GM18505 (cell line): Measurements from ENCODE around the gene DFFA.
"Not testable (repeated sequence)": the region's sequence is repeated elsewhere in the genome, so short reads cannot be mapped to it uniquely, and the experiment has no call there.

Experiments used
- ATAC-seq: cut with Tn5 transposase; IDR thresholded peaks from one replicate; pipeline ENCODE4 v1.9.1; 2021; ENCODE audit not compliant: unreplicated experiment
- POLR2A ChIP-seq: IDR thresholded peaks from 4 replicates; pipeline ENCODE4 v1.6.1; 2011; ENCODE audit warnings: borderline replicate concordance; ENCODE audit not compliant: insufficient read depth, insufficient read length; ENCODE audit errors: extremely low read depth

The DFFA gene

DNA sequence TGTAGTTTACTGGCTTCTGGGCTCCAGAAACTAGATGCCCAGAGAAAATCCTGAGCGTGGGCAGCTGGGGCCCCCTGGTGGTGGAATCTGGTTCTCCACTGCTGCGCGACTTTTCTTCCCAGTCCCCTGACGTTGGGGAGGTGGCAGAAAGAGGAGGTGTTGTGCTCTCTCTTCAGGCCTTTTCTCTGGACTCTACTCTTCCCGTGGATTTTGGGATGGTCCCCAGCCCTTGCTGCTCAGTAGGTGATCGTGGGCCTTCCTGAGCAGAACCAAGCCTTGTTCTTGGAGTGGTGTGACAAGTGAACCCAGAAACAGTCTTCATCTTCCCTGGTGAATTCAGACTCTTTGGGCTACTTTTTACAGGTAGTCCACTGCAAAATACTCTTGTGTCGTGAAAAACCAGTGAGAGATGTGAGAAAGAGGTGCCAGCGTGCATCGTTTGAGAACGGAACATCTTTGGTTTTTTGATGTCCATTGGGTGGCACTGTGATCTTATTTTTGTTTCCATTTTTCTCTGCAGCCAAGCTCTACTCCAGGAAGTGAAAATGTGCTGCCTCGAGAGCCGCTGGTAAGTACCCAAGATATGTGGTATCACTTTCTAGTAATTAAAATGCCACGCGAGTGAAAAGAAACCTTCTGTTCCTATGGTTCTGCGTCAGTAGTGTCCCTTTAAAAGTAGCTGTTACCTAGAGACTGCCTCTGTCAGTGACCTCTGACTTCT is 22.6 kb upstream of the DFFA start:
- ATAC-seq = peak; percentile 70
- TF ChIP-seq POLR2A = no peak

DNA sequence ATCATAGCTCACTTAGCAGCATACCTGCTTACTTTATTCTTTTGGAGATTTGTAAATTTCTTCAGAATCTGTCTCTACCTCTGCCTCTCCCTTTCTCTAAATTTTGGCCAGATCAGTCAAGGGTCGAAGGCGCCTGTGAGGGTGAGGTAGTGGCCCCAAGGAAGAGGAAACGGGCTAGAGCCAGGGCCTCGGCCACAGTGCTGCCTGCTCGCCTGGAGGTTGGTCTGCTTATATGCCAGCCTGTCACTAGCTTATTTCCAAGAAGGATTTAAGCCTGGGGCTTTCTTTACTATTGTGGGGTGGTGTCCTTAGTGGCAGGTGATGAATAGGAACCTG is 22.1 kb upstream of the DFFA start:
- TF ChIP-seq POLR2A = no peak
- no peak for ATAC-seq

DNA sequence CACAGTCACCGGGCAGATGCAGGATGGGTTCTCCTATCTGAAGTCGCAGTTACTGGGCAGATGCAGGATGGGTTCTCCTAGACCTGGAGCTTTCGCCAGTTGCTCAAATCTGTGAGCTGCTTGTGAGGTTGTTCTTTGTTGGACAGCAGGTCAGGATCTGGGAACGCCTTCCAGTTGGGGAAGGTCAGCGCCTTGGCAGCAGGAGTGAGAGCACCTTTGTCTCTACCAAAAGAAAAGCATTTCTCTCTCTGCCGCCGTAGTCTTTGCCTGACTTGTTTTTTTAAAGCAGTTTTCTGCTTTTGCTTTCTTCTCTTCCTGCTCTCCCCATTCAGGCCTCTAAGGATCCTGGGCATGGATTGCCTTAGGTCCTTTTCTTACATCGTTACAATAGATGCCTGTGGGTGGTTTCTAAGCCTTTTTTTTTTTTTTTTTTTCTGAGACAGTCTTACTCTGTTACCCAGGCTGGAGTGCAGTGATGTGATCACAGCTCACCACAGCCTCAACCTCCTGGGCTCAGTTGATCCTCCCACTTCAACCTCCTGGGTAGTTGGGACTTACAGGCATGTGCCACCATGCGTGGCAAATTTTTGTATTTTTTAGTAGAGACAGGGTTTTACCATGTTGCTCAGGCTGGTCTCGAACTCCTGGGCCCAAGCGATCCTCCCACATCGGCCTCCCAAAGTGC is 18.1 kb upstream of the DFFA start:
- no peak for ATAC-seq
- no peak for TF ChIP-seq POLR2A

DNA sequence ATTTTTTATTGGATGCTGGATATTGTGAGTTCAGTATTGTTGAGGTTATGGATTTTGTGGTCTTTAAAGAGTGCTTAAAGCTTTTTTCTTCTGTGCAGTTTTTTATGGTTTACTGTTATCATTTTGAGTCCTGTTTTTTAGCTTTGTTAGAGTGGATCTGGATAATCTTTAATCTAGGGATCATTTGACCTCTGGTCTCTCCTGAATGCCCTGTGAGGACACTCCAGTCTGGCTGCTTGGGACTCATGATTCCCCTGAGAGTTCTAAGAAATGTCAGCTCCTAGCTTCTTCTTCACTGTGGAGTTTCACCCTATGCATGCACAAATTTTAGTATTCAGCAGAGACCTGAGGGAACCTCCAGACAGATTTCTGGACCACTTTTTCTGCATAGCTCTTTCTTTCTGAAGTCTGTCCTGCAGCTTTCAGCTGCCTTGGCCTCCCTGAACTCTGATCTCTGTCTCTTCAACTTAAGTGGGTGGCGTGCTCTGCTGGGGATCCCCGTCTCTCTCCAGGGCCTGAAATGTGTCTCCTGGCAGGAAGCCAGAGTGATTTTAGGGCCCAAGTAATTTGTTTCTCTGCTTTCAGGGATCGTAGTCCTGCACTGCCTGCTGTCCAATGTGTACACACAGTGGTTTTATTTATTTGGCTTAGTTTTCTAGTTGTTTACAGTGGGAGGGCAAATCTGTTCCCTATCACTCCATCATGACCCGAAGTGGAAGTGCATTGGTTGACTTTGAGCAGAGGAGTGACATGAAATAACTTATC is 17.1 kb upstream of the DFFA start:
- TF ChIP-seq POLR2A = no peak
- ATAC-seq = no peak

DNA sequence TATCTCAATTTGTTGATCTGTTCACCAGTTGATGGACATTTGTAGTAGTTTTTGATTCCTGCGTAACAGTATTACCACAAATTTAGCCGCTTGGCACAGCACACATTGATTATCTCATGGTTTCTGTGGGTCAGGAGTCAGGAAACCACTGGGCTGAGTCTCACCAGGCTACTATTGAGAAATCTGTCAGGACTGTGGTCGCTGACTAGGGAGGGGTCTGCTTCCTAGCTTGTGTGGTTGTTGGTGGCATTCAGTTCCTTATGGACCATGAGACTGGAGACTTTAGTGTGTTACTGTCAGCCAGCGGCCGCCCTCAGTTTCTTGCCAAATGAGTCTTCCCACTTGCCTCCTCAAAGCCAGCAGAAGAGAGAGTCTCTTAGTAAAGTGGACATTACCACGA is 12.2 kb upstream of the DFFA start:
- no peak for TF ChIP-seq POLR2A

DNA sequence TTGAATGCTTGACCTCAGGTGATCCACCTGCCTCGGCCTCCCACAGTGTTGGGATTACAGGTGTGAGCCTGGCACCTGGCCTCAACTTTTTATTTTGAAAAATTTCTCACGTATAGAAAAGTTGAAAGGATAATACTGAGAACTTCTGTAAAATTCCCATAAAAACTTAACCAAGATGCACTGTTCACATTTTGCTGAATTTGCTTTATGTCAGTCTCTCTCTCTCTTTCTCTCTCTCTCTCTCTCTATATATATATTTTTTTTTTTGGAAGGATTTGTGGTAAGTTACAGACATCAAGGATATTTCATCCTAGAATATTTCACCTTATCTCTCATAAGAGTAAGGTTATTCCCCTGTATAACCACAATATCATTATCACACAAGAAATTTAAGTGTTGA is 8.3 kb upstream of the DFFA start:
- TF ChIP-seq POLR2A = no peak
- ATAC-seq = no peak

More for the DNA sequence above, 12.2 kb upstream of the DFFA start:
- ATAC-seq = no peak

DNA sequence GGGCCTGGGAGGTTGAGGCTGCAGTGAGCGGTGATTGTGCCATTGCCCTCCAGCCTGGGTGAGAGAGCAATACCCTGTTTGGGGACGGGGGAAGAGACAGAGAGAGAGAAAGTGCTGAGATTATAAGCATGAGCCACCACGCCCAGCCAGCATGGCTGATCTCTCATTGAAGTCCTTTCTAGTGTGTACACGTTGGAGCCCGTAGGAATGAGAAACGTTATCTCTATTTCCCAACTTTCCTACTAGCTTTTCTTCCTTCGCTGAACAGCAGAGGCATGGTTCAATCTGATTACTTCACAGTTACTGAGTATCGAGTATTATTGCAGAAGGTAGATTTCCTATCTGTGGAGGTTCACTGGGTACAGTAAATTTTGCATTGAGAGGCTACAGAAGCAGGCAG is 7.0 kb upstream of the DFFA start:
- ATAC-seq = no peak
- TF ChIP-seq POLR2A = no peak

DNA sequence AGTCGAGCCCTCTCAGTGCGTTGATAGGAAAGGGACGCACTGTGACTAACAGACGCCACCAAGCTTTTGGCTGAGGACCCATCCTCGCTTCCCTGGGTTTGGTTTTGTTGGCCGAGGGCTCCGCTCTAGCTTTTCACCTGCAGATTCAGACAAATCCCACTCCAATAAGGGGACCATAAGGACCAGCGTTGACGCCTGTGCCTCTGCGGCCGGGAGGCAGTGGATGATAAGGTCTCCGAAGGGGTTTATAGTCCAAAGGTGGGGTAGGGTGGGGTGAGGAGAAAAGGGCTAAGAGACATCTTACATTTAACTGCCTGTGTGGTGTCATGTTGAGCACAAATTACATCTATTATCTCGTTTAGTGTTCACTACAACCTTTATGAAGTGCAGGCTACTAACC is 3.2 kb upstream of the DFFA start:
- no peak for ATAC-seq
- no peak for TF ChIP-seq POLR2A

DNA sequence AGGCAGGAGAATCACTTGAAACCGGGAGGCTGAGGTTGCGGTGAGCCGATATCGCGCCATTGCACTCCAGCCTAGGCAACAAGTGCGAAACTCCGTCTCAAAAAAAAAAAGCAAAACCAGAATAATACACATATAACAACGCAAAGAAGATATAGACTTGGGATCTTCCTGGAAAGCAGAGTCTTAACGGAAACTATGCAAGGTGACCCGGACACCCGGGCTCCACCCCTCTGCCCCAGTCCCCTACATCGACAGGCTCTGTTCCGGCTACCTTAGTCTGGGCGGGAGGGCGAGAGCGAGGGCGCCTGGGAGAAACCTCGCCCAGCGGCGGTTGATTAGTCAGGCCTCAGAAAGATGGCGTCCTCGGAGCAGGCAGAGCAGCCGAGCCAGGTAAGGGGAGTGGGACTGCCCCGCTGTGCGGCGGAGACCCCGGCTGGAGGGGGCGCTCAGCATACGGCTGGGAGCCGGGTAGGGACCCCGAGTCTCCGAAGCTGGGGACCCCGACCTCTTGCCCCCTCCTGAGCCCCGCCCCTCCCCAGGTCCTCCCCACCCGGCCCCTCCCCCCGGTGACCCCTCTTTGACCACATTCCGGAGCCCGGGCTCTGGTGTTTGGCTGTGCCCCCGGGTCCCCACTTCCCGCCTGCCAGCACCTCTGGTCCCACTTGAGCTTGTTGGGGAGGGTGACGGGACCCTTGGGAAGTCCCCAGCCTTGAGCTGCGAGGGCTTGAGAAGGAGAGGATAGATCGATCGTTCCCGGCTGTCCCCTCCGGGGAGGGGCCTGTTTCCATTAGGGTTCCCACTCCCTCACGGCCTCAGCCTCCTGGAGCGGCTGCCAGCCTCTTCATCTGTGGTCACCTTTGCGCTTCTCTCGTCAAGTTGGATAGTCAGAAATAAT is 2.5 kb upstream of the DFFA start, which contains the start of gene PEX14:
Gene PEX14, plus strand, starts transcription at position 338 of the 895 bp plus-strand sequence. Its CDS starts 17 bp downstream, at position 355.
- peak; percentile 46 for ATAC-seq

DNA sequence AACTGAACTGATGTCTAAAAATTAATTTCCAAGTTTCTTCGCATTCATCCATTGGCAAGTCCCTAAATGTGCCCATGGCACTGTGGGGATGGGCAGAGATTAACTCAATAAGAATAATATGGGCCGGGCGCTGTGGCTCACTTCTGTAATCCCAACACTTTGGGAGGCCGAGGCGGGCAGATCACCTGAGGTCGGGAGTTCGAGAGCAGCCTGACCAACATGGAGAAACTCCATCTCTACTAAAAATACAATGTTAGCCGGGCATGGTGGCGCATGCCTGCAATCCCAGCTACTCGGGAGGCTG is 1.9 kb upstream of the DFFA start:
- not testable (repeated sequence) for ATAC-seq

More for the DNA sequence above, 2.5 kb upstream of the DFFA start, which contains the start of gene PEX14:
- TF ChIP-seq POLR2A = peak; percentile 81

DNA sequence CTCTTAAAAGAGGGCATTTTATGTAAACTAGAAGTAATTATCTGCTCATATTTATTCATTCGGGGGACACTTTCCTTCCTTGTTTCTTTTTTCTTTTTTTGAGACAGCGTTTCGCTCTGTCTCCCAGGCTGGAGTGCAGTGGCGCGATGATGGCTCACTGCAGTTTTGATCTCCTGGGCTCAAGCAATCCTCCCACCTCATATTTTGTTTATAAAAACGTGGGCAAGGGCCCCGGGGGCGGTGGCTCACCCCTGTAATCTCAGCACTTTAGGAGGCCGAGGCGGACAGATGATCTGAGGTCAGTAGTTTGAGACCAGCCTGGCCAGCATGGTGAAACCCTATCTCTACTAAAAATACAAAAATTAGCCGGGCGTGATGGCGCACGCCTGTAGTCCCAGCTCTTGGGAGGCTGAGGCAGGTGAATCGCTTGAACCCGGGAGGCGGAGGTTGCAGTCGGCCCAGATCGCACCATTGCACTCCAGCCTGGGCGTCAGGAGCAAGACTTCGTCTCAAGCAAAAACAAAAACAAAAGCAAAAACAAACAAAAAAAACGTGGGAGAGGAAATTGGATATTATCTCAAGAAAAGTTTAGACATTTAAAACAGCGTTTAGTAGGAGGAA is 926 bp upstream of the DFFA start:
- TF ChIP-seq POLR2A = no peak
- ATAC-seq = no peak

DNA sequence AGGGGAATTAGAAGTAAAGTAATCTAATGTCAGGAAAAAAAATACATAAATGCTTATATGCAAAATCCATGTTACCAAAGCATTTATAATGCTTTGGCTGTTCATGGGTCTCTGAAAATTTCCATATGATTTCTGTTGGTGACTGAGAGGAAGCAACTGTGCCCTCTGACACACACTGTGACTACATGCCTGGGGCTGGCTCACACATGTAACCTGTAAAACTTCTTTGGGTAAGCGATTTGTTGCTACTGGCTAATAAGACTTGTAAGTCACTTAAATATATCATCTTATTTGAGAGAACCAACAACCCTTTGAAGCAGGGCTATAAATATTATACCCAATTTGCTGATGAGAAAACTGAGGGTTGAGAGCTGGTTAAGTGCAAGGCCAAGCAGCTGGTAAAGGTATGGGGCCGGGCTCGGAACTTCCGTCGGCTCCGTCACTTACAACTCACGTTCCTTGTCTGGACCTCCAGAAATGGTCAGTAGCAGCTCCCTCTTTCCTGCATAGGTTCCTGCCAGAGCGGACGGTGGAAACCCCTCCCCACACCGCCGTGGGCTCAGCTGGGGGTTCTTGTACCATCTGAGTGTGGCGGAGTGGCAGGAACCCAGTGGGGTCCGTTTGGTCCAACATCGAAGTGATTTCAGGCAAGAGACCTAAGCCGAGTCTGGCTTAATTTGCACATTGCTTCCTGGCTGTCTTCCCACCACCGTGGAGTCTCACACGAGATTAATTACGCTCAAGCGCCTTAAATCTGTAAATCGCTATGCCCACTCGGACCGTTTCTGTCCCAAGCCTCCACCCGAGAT is 714 bp downstream of the DFFA start:
- TF ChIP-seq POLR2A = no peak
- no peak for ATAC-seq
